Stimulated activated CD4-positive, alpha-beta T cell treated with anti-CD3 and anti-CD28 coated beads, Interleukin-2, amount 100 ng/mL, for 48 hours (primary cell): Measurements from ENCODE around the gene CCT5.
"Not testable (repeated sequence)": the region's sequence is repeated elsewhere in the genome, so short reads cannot be mapped to it uniquely, and the experiment has no call there.

Experiments
- DNase-seq, 2 donors: peaks; one replicate each; pipeline ENCODE4 v3.0.0-alpha.2; 2020

The CCT5 gene

GRCh38 chr5:10247217-10247616 is 2.9 kb upstream of the CCT5 start:
- not testable (repeated sequence) for DNase-seq

- no peak for DNase-seq
Observed at GRCh38 chr5:10248378-10249260, 1.5 kb upstream of the CCT5 start.

- DNase-seq: no peak
Observed at GRCh38 chr5:10250806-10251276, 761 bp downstream of the CCT5 start.

GRCh38 chr5:10251405-10251804 is 1.3 kb downstream of the CCT5 start:
- no peak for DNase-seq

GRCh38 chr5:10253390-10253789 is 3.3 kb downstream of the CCT5 start:
- DNase-seq: no peak

- no peak for DNase-seq
Observed at GRCh38 chr5:10254686-10255085, 4.6 kb downstream of the CCT5 start.

- no peak for DNase-seq
Observed at GRCh38 chr5:10257870-10258269, 7.8 kb downstream of the CCT5 start.

GRCh38 chr5:10259899-10260298 is 9.8 kb downstream of the CCT5 start:
- DNase-seq: no peak

GRCh38 chr5:10261065-10261464 is 11.0 kb downstream of the CCT5 start:
- no peak for DNase-seq

GRCh38 chr5:10262121-10262774 is 12.2 kb downstream of the CCT5 start:
- no peak for DNase-seq

- no peak for DNase-seq
Observed at GRCh38 chr5:10262995-10263394, 12.9 kb downstream of the CCT5 start.

- DNase-seq: no peak
Observed at GRCh38 chr5:10264604-10265003, 14.5 kb downstream of the CCT5 start.

- no peak for DNase-seq
Observed at GRCh38 chr5:10265245-10266109, 15.4 kb downstream of the CCT5 start.

GRCh38 chr5:10266137-10266536 is 16.1 kb downstream of the CCT5 start:
- no peak for DNase-seq

- no peak for DNase-seq
Observed at GRCh38 chr5:10266839-10267238, 16.8 kb downstream of the CCT5 start.

GRCh38 chr5:10268100-10268499 is 18.0 kb downstream of the CCT5 start:
- no peak for DNase-seq

GRCh38 chr5:10272053-10272874 is 22.2 kb downstream of the CCT5 start:
- DNase-seq: no peak

GRCh38 chr5:10272875-10273209 is 22.8 kb downstream of the CCT5 start:
- not testable (repeated sequence) for DNase-seq

GRCh38 chr5:10275460-10275859 is 25.4 kb downstream of the CCT5 start:
- no peak for DNase-seq

- no peak for DNase-seq
Observed at GRCh38 chr5:10275991-10276390, 25.9 kb downstream of the CCT5 start.

- DNase-seq: no peak
Observed at GRCh38 chr5:10276691-10277090, 26.6 kb downstream of the CCT5 start.
